ENCODE data around the gene CAT. TPM values are rescaled to one million over a fixed set of nuclear protein-coding genes. Genes with fewer than 3 reads are reported as not detected.

Gene CAT
- total and polyA plus RNA-seq, 9 donors = 45.6 to 74.4 (median 61.8) TPM

GRCh38 chr11:34406413-34406812 lies 32.3 kb upstream of the CAT start:
- Histone ChIP-seq H3K9me3 (replicated peaks; ENCODE audit: control insufficient read depth, low read depth, low read length) (no peaks in the 10 kb centered on the region), H3K4me1 (ENCODE audit: control insufficient read depth, insufficient read depth, low read length) (no peaks in the 10 kb centered on the region), H3K27ac (ENCODE audit: low read length) (no peak overlapping the region), H3K27me3 (ENCODE audit: control insufficient read depth, insufficient read depth, low read length) (peaks cover 2% of the 10 kb centered on the region), H3K36me3 (ENCODE audit: control insufficient read depth, insufficient read depth, low read length) (no peaks in the 10 kb centered on the region), H3K4me3 (ENCODE audit: low read length) (no peak overlapping the region)
- WGBS (ENCODE audit: insufficient coverage) = 80% methylated on average over 1 of the region's 3 CpGs
- DNase-seq = no peak

GRCh38 chr11:34407121-34407813 lies 31.5 kb upstream of the CAT start:
- no peaks in the 10 kb centered on the region for H3K36me3 ChIP-seq (ENCODE audit: control insufficient read depth, insufficient read depth, low read length)
- no CpG with 5 or more reads among the region's 2 CpGs for WGBS (ENCODE audit: insufficient coverage)
- H3K9me3 ChIP-seq (replicated peaks; ENCODE audit: control insufficient read depth, low read depth, low read length) = no peaks in the 10 kb centered on the region
- no peaks in the 10 kb centered on the region for H3K4me1 ChIP-seq (ENCODE audit: control insufficient read depth, insufficient read depth, low read length)
- no peak overlapping the region for H3K27ac ChIP-seq (ENCODE audit: low read length)
- H3K27me3 ChIP-seq (ENCODE audit: control insufficient read depth, insufficient read depth, low read length) = peaks cover 2% of the 10 kb centered on the region
- DNase-seq = no peak
- no peak overlapping the region for H3K4me3 ChIP-seq (ENCODE audit: low read length)

GRCh38 chr11:34408580-34409172 lies 30.1 kb upstream of the CAT start:
- Histone ChIP-seq H3K4me3 (ENCODE audit: low read length) (no peak overlapping the region), H3K36me3 (ENCODE audit: control insufficient read depth, insufficient read depth, low read length) (no peaks in the 10 kb centered on the region), H3K27ac (ENCODE audit: low read length) (no peak overlapping the region), H3K4me1 (ENCODE audit: control insufficient read depth, insufficient read depth, low read length) (no peaks in the 10 kb centered on the region), H3K9me3 (replicated peaks; ENCODE audit: control insufficient read depth, low read depth, low read length) (peaks cover 11% of the 10 kb centered on the region), H3K27me3 (ENCODE audit: control insufficient read depth, insufficient read depth, low read length) (peaks cover 2% of the 10 kb centered on the region)
- 86% methylated on average over 1 of the region's 2 CpGs for WGBS (ENCODE audit: insufficient coverage)
- DNase-seq = no peak

GRCh38 chr11:34411111-34411510 lies 27.6 kb upstream of the CAT start:
- Histone ChIP-seq H3K36me3 (ENCODE audit: control insufficient read depth, insufficient read depth, low read length) (no peaks in the 10 kb centered on the region), H3K4me3 (ENCODE audit: low read length) (no peak overlapping the region), H3K27me3 (ENCODE audit: control insufficient read depth, insufficient read depth, low read length) (no peaks in the 10 kb centered on the region), H3K9me3 (replicated peaks; ENCODE audit: control insufficient read depth, low read depth, low read length) (peaks cover 11% of the 10 kb centered on the region), H3K27ac (ENCODE audit: low read length) (no peak overlapping the region), H3K4me1 (ENCODE audit: control insufficient read depth, insufficient read depth, low read length) (no peaks in the 10 kb centered on the region)
- WGBS (ENCODE audit: insufficient coverage) = no CpG with 5 or more reads among the region's 3 CpGs
- no peak for DNase-seq

GRCh38 chr11:34411791-34412190 lies 26.9 kb upstream of the CAT start:
- H3K9me3 ChIP-seq (replicated peaks; ENCODE audit: control insufficient read depth, low read depth, low read length) = peaks cover 11% of the 10 kb centered on the region
- H3K27ac ChIP-seq (ENCODE audit: low read length) = no peak overlapping the region
- no peaks in the 10 kb centered on the region for H3K36me3 ChIP-seq (ENCODE audit: control insufficient read depth, insufficient read depth, low read length)
- no peaks in the 10 kb centered on the region for H3K4me1 ChIP-seq (ENCODE audit: control insufficient read depth, insufficient read depth, low read length)
- H3K4me3 ChIP-seq (ENCODE audit: low read length) = no peak overlapping the region
- DNase-seq = no peak
- WGBS (ENCODE audit: insufficient coverage) = no CpG with 5 or more reads among the region's 2 CpGs
- H3K27me3 ChIP-seq (ENCODE audit: control insufficient read depth, insufficient read depth, low read length) = no peaks in the 10 kb centered on the region

- H3K27ac ChIP-seq (ENCODE audit: low read length) = no peak overlapping the region
- no CpG with 5 or more reads among the region's 1 CpG for WGBS (ENCODE audit: insufficient coverage)
- no peak overlapping the region for H3K4me3 ChIP-seq (ENCODE audit: low read length)
- H3K27me3 ChIP-seq (ENCODE audit: control insufficient read depth, insufficient read depth, low read length) = no peaks in the 10 kb centered on the region
- peaks cover 11% of the 10 kb centered on the region for H3K9me3 ChIP-seq (replicated peaks; ENCODE audit: control insufficient read depth, low read depth, low read length)
- no peaks in the 10 kb centered on the region for H3K4me1 ChIP-seq (ENCODE audit: control insufficient read depth, insufficient read depth, low read length)
- DNase-seq = no peak
- H3K36me3 ChIP-seq (ENCODE audit: control insufficient read depth, insufficient read depth, low read length) = no peaks in the 10 kb centered on the region
These were observed 25.5 kb upstream of the CAT start for GRCh38 chr11:34413263-34413662.

GRCh38 chr11:34415538-34415937 lies 23.2 kb upstream of the CAT start:
- 80% methylated on average over 2 of the region's 4 CpGs for WGBS (ENCODE audit: insufficient coverage)

GRCh38 chr11:34416088-34416487 lies 22.6 kb upstream of the CAT start:
- H3K4me3 ChIP-seq (ENCODE audit: low read length) = no peak overlapping the region
- H3K27me3 ChIP-seq (ENCODE audit: control insufficient read depth, insufficient read depth, low read length) = no peaks in the 10 kb centered on the region
- H3K9me3 ChIP-seq (replicated peaks; ENCODE audit: control insufficient read depth, low read depth, low read length) = peaks cover 11% of the 10 kb centered on the region
- no peaks in the 10 kb centered on the region for H3K36me3 ChIP-seq (ENCODE audit: control insufficient read depth, insufficient read depth, low read length)
- peak; percentile 78 for DNase-seq
- H3K4me1 ChIP-seq (ENCODE audit: control insufficient read depth, insufficient read depth, low read length) = no peaks in the 10 kb centered on the region
- H3K27ac ChIP-seq (ENCODE audit: low read length) = no peak overlapping the region
- no CpG with 5 or more reads among the region's 1 CpG for WGBS (ENCODE audit: insufficient coverage)

More at GRCh38 chr11:34415538-34415937, 23.2 kb upstream of the CAT start:
- peaks cover 11% of the 10 kb centered on the region for H3K9me3 ChIP-seq (replicated peaks; ENCODE audit: control insufficient read depth, low read depth, low read length)
- no peaks in the 10 kb centered on the region for H3K4me1 ChIP-seq (ENCODE audit: control insufficient read depth, insufficient read depth, low read length)
- H3K36me3 ChIP-seq (ENCODE audit: control insufficient read depth, insufficient read depth, low read length) = no peaks in the 10 kb centered on the region
- H3K27me3 ChIP-seq (ENCODE audit: control insufficient read depth, insufficient read depth, low read length) = no peaks in the 10 kb centered on the region
- no peak overlapping the region for H3K27ac ChIP-seq (ENCODE audit: low read length)
- no peak for DNase-seq
- no peak overlapping the region for H3K4me3 ChIP-seq (ENCODE audit: low read length)

GRCh38 chr11:34416766-34417165 lies 22.0 kb upstream of the CAT start:
- no peak overlapping the region for H3K4me3 ChIP-seq (ENCODE audit: low read length)
- H3K4me1 ChIP-seq (ENCODE audit: control insufficient read depth, insufficient read depth, low read length) = no peaks in the 10 kb centered on the region
- H3K36me3 ChIP-seq (ENCODE audit: control insufficient read depth, insufficient read depth, low read length) = no peaks in the 10 kb centered on the region
- WGBS (ENCODE audit: insufficient coverage) = 86% methylated on average over 1 of the region's 3 CpGs
- DNase-seq = no peak
- no peak overlapping the region for H3K27ac ChIP-seq (ENCODE audit: low read length)
- no peaks in the 10 kb centered on the region for H3K27me3 ChIP-seq (ENCODE audit: control insufficient read depth, insufficient read depth, low read length)
- peaks cover 11% of the 10 kb centered on the region for H3K9me3 ChIP-seq (replicated peaks; ENCODE audit: control insufficient read depth, low read depth, low read length)

- Histone ChIP-seq H3K9me3 (replicated peaks; ENCODE audit: control insufficient read depth, low read depth, low read length) (peaks cover 11% of the 10 kb centered on the region), H3K4me1 (ENCODE audit: control insufficient read depth, insufficient read depth, low read length) (no peaks in the 10 kb centered on the region), H3K27me3 (ENCODE audit: control insufficient read depth, insufficient read depth, low read length) (no peaks in the 10 kb centered on the region), H3K27ac (ENCODE audit: low read length) (no peak overlapping the region), H3K4me3 (ENCODE audit: low read length) (no peak overlapping the region), H3K36me3 (ENCODE audit: control insufficient read depth, insufficient read depth, low read length) (no peaks in the 10 kb centered on the region)
- no peak for DNase-seq
- no CpG with 5 or more reads among the region's 1 CpG for WGBS (ENCODE audit: insufficient coverage)
These were observed 21.5 kb upstream of the CAT start for GRCh38 chr11:34417202-34417601.

All from muscle of leg (tissue), 11 donors.